AG20443 (cell line): ENCODE measurements around the gene HIBCH.
"Not testable (repeated sequence)": the region's sequence is repeated elsewhere in the genome, so short reads cannot be mapped to it uniquely, and the experiment has no call there.

Source experiments
- DNase-seq: peaks from one replicate; pipeline ENCODE4 v3.0.0; 2012; ENCODE audit warnings: low spot score, mixed read lengths

HIBCH gene

GRCh38 chr2:190235551-190236075 is 84.0 kb downstream of the HIBCH start:
- DNase-seq: no peak

- DNase-seq: no peak
Observed at GRCh38 chr2:190235101-190235500, 84.5 kb downstream of the HIBCH start.

GRCh38 chr2:190223989-190224388 is 95.6 kb downstream of the HIBCH start:
- not testable (repeated sequence) for DNase-seq

GRCh38 chr2:190222745-190223144 is 96.9 kb downstream of the HIBCH start:
- not testable (repeated sequence) for DNase-seq

GRCh38 chr2:190221429-190221828 is 98.2 kb downstream of the HIBCH start:
- DNase-seq: no peak

GRCh38 chr2:190219186-190219585 is 100.4 kb downstream of the HIBCH start:
- no peak for DNase-seq

GRCh38 chr2:190217616-190218015 is 102.0 kb downstream of the HIBCH start:
- DNase-seq: no peak

GRCh38 chr2:190216829-190217228 is 102.8 kb downstream of the HIBCH start:
- peak; percentile 25 for DNase-seq

GRCh38 chr2:190215620-190216019 is 104.0 kb downstream of the HIBCH start:
- DNase-seq: no peak

GRCh38 chr2:190214426-190215194 is 105.0 kb downstream of the HIBCH start:
- DNase-seq: peak; percentile 20

- no peak for DNase-seq
Observed at GRCh38 chr2:190213441-190214335, 105.9 kb downstream of the HIBCH start.

- DNase-seq: peak; percentile 13
Observed at GRCh38 chr2:190210471-190210870, 109.2 kb downstream of the HIBCH start.

- DNase-seq: no peak
Observed at GRCh38 chr2:190209559-190209958, 110.1 kb downstream of the HIBCH start.

- no peak for DNase-seq
Observed at GRCh38 chr2:190207930-190208329, 111.7 kb downstream of the HIBCH start.

GRCh38 chr2:190205657-190206056 is 114.0 kb downstream of the HIBCH start:
- DNase-seq: no peak

GRCh38 chr2:190202604-190203003 is 117.0 kb downstream of the HIBCH start:
- DNase-seq: no peak

GRCh38 chr2:190202018-190202417 is 117.6 kb downstream of the HIBCH start:
- DNase-seq: no peak

GRCh38 chr2:190200603-190201002 is 119.0 kb downstream of the HIBCH start:
- DNase-seq: no peak

- DNase-seq: no peak
Observed at GRCh38 chr2:190199530-190199929, 120.1 kb downstream of the HIBCH start.

- no peak for DNase-seq
Observed at GRCh38 chr2:190199109-190199508, 120.5 kb downstream of the HIBCH start.

GRCh38 chr2:190197143-190197720 is 122.4 kb downstream of the HIBCH start:
- no peak for DNase-seq

GRCh38 chr2:190190507-190191162 is 129.0 kb downstream of the HIBCH start:
- DNase-seq: no peak
